ENCODE results near the gene RRH.
"Not testable (repeated sequence)": the region's sequence is repeated elsewhere in the genome, so short reads cannot be mapped to it uniquely, and the experiment has no call there.

RRH gene

DNA sequence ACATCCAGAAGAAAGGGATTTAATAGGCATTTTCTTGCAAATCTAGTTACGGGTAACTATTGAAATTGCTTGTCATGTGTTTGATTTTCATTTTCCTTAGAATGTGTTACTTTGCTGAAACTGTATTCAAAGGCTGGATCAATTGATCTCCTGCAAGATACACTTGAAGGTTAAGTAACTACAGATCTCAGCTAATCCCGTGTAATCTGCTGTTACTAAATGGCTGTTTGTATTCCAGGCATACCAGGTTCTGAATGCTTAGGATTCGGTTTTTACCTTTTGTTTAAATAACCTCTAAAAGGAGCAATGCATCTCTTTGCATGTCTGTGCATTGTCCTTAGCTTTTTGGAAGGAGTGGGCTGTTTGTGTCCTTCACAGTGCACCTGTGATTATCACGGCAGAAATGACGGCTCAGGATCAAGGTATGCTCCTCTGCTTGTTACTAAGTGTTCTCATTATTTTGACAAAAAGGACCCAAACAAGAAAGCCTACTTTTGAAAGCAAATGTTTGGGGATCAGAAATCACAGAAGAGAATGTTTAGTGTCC lies 20.2 kb downstream of the RRH start, which contains the start of gene LRIT3:
TSS of gene LRIT3 (plus strand) at position 212 of the 547 bp plus-strand sequence. CDS start at position 307, 95 bp downstream.
- DNase-seq, result no peak

DNA sequence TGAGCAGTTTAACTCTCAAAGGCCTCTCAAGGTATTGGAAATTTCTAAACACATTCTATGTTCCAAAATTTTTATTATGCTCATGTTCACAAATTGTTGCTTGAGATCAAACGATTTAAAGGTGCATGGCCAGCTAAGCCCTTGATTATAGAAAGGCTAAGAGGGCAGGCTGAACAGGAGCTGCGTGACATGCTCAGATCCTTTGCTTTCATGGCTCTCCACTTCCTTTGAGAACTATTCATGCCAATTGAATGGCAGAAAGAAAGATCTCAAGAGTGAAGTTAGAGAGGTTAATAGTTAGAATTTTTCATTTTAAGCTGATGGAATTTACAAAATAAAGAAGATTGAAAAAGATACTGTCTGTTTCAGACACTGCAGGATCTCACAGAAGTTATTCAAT lies 20.7 kb downstream of the RRH start:
- DNase-seq, result no peak

DNA sequence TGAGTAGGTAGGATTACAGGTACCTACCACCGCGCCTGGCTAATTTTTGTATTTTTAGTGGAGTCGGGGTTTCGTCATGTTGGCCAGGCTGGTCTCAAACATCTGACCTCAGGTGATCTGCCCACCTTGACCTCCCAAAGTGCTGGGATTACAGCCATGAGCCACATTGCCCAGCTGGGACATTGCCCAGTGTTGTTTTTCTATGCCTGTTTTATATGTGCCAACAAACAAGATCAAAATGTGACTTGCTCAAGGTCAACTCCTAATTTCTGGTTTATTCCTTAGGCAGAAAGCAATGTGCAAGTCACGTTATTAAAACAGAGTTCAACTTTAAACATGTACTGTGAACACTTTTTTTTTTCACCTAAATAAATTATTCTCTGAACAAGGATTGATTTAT lies 22.8 kb downstream of the RRH start:
- DNase-seq, result no peak

DNA sequence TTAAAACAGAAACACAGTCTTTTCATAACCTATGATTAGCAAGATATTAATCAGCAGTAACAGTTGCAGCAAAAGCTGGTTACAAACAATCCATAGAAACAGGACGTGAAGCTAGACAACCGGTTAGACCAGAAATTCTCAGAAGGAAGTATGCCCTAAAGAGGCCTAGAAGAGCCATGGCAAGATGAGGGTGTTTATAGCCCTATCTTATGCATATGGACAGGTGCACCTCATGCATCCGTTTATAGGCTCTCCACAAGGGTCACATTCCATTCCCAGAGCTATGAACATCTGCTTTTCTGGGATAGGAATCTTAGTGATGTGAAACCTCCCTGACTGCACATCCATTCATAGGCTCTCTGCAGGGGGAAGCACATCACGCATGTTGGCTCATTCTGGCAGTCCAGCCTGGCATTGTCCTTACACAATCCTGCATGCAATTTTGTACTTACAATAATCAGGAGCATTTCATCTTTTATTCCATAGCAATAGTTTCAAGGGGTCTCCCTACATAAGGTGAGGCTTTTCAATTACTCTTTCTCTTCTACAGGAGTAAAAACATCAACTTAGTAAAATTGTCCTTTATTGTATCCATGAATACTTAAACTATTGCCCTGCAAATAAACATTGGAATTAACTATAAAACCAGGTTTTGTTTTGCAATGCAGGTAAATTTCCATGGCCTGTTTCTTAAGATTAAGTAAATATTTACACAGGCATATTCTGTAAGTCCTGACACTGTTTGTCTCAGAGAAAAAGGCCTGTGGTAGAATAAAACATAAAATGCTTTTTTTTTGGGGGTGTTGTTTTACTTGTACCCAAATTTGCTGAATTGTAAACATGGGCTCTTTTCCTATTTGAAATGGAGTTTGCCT lies 31.9 kb downstream of the RRH start:
- DNase-seq, result not testable (repeated sequence)

DNA sequence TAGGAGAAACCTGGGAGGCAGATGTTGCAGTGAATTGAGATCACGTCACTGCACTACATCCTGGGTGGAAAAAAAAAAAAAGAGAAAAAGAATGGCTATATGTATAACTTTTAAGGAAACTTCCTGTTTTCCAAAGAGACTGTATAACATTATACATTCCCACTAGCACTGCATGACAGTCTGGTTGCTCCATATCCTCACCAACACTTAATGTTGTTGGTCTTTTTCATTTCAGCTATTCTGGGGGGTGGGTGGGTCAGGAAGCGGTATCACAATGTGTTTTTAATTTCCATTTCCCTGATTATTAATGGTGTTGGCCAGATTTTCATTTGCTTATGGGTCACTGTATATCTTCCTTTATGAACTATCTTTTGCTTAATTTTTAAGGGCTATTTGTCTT lies 33.5 kb downstream of the RRH start:
- DNase-seq, result no peak

DNA sequence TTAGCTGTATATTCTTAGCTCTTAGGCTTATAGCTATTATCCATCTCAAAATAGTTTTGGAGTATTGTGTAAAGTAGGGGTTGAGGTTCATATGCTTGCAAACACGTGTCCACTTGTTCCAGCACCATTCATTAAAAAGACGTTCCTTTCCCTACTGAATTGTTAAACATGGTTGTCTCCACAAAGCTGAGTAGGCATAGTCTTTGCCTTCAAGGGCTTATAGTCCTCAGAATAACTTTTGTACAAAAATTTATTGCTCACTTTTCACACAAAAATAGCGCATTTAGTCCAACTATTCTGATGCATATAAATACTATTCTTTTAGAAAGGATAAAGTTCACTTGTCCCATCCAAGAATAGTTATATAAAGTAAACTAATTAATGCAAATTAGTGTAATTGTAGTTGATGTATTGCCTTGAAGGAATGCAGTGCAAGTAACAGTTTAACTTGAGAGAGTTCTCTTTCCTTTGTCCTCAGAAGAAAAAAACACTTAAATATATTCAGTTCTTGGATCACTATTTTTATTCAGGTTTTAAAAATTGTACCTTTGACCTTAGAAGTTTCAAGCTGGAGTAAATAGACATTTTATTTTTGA lies 34.2 kb downstream of the RRH start:
- DNase-seq, result no peak

DNA sequence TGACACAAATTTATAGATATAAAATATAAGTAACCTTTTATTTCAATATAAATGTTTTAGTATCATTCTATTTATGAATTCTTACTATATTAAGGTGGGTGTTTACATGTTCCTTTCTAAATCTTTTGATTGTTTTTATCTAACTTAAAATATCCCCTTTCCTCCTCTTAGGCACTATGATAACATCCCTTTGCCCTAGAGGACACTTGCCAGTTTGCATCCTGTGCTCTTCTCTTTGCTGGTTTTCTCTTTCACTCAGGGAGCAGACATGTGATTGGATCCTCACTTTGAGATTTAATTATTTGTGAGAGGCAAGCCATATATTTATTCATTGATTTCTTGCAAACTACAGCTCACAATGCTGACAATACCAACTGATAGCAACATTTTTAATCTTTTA lies 36.4 kb downstream of the RRH start:
- no peak for DNase-seq

DNA sequence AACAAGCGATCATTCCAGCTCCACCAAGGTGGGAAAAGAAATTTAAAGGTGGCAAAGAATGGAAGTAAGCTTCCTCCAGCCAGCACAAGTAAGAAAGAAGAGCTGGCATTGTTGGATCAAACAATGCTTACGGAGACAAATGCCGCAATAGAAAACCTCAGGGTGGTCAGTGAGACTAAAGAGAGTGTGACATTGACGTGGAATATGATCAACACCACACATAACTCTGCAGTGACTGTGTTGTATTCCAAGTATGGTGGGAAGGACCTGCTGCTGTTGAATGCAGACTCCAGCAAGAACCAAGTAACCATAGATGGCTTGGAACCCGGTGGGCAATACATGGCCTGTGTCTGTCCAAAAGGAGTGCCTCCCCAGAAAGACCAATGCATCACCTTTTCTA lies 42.3 kb downstream of the RRH start:
- DNase-seq, result no peak

DNA sequence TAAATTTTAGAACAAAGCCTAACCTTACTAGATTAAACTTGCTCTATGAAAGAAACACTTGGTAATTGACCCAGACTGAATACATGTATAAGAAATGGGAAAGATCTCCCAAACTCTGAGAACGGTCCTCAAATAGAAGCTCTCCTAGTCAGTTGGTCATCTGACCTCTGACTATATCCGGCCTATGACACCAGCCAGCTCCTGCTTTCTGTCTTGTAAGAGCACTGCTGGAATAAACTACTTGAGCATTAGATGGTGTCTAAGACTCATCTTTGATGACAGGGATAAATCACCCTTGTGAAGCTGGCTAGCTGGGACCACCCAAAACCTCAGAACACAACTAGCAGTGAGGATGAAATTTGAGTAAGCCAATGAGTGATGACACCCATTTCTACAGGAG lies 44.3 kb downstream of the RRH start:
- DNase-seq, result no peak

DNA sequence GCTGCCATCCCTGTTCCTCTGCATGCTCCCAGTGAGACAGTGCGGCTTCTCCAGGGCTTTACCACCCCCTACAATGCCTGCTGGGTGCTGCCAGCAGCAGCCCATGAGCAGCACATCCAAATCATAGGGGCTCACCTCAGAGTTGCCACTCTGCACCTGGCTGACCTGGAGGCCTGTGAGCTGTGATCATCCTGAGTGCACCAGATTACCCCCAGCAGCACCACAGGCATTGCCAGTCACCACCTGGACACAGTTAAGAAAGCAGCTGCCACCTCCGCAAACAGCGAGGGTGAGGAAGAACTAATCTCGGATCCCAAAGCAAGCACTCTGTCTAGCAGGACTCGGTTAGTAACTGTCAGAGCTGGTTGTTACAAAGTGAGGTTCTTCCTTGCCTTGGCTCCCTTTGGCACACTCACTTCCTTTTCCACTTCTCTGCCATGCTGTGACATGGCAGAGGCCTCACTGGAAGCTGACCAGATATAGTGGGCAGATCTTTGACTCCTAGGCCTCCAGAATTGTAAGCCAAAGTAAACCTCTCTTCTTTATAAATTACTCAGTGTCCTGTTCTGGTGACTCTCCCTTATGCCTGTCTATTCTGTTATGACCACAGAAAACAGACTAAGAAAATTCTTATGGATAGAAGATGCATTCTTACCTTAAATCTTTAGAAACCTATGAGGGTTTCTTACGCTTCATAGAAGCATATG lies 45.3 kb downstream of the RRH start:
- DNase-seq, result no peak

DNA sequence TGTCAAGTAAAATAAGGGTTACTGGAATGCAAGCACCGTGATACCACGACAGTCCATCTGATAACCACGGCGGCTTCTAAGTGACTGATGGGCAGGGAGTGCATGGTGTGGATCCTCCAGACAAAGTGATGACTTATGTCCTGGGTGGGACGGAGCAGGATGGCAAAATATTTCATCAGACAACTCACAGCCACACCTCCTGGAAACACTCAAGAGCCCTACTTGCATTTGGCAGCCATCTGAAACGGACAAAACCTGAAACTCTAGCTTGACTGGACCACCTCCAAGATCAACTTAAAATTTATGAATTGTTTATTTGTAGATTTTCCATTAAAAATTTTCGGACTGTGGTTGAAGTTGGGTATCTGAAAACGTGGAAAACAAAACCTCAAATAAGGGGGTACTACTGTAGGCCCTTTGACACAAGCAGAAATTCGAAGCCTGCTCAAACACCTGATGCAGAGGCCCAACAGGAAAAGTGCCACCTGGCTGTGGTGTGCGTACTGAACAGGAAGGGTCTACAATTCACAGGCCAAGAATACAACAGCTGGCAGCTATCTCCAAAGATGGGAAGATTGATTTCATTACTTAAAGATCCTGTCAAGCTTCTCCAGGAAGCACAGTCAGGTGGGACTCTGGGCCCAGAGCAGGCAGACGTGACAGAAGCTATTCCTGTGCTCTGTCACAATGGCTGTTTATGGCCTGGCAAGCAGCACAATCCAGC lies 46.2 kb downstream of the RRH start:
- DNase-seq, result peak; percentile 26

DNA sequence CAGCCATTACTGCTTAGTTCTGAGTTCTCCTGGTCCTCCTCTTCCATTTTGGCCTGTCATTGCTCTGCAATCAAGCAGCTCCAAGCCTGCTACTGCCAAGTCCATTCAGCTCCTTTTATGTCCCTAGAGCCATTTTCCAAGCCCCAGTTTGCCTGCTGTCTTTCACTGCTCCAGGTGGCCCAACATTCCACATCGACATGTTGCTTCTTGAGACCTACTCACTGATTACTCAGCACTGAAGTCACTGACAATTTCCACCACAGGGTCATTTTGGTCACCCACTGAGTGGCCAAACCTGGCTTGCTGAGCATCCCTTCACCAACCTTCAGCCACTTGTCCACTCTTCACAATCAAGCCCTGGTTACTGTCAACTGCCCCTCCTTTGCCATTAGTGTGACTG lies 47.3 kb downstream of the RRH start:
- DNase-seq, result no peak

DNA sequence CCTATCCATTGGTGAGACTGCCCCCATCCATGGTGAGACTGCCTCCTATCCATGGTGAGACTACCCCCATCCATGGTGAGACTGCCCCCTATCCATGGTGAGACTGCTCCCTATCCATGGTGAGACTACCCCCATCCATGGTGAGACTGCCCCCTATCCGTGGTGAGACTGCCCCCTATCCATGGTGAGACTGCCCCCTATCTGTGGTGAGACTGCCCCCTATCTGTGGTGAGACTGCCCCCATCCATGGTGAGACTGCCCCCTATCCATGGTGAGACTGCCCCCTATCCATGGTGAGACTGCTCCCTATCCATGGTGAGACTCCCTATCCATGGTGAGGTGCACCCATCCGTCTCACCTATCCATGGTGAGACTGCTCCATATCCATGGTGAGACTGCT lies 47.8 kb downstream of the RRH start:
- DNase-seq, result not testable (repeated sequence)

DNA sequence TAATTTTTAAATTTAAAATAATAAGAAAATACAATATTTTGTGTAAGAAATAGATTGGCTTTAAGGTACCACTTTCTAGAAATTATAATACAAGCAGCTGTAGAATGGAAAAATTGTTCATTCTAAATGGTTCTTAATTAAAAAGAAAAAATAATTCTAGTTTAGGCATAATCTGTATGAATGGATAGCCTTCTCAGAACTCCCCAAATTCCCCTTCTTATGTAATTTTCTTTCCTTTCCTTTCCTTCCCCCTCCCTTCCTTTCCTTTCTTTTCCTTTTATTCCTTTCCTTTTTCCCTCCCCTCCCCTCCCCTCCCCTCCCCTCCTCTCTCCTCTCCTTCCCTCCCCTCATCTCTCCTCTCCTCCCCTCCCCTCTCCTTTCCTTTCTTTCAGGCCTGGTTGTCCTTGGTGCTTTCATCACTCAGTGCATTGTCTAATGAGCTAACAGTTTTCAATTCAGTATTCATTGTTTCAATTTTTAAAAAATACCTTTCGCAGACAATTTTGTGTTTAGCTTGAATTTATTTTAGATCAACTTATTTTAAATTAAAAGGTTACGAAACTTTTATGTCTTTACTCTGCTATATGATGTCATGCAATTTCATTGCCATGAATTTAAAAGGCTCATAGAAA lies 49.0 kb downstream of the RRH start:
- no peak for DNase-seq

DNA sequence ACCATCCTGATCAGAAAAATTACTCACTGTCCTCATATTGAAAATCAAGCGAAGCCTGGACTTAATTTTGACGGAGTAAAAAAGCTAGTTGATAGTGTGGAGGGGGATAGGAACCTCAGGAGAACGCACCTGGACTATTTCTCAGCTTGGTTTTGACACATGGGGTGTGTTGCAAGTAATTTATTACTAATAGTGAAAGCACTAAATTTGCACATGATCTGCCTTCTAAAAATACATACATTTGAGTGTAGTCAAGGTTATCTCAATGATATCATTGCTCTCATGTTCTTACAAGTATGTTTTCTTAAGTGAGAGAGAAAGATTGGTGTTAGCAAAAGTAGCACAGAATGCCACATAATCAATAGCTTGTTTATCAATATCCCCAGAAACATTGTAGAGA lies 49.6 kb downstream of the RRH start:
- DNase-seq, result no peak

DNA sequence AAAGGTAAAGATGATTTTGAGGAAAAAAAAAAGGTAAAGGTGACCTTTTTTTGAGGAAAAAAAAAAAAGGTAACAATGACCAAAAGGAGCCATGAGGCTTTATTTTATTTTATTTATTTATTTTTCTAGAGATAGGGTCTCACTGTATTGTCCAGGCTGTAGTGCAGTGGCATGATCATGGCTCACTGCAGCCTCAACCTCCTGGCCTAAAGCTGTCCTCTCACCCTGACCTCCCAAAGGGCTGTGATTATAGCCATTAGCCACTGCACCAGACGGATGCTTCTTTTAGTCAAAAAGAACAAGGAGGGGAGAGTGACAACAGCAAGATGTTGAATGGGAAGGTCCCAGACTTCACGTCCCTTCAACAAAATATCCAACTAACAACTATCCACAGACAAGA lies 50.6 kb downstream of the RRH start:
- no peak for DNase-seq

DNA sequence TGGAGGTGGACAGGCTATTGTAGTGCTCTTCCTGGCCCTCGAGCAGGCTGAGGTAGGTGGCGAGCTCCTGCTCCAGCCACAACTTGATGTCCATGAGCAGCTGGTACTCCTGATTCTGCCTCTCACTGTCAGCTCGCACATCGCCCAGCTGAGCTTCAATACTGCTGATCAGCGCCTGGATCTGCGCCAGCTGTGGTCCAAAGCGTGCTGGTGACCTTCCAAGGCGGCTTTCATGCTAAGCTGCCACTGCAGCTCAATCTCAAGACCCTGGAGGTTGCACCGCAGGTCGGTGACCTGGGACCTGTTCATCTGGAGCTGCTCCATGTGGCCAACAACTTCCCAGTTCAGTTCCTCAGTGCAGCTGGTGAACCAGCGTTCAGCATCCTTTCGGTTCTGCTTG lies 51.3 kb downstream of the RRH start:
- DNase-seq, result no peak

DNA sequence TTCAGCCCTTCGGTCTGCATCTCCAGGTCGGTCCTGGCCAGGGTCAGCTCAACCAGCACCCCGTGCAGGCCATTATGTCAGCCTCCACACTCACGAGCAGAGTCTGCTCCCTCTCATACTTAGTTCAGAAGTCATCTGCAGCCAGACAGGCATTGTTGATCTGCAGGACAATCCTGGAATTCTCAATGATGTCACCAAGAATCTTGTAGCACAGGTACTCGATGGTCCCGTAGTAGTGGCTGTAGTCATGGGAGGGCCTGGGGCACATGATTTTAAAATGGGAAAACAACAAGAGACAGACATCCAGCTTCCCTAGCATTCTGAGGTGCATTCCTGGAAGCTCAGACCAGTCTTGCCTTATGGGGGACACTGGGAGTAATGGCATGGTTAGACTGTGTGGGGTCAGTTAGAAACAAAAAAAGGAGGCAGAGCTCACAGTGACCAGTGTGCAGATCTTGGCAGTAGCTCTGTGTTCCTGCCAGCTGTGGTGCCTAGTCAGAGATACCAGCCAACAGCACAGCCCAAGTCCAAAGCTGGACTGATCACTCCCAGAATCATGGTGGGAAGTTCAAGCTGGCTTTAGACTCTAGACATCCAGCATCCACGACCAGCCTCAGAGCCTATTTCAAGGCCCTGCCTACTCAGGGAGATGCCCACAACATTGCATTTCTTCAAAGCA lies 52.0 kb downstream of the RRH start:
- DNase-seq, result no peak

DNA sequence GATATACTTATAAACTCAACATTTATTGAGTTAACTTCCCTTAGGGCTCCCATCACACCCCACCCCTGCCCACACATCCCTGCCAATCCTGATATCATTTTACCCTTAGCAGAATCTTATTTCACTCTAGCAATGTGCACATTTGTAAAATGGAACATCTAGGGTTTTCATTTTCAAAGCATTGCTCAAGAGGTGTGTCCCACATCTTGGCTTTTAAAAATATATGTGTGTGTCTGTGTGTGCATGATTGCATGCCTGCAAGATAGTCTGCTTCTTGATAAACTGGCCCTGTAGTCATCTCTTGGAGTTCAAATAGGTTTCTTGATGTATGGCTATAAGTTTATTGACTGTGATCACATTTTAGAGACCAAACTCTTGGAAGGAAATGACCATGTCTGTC lies 58.5 kb downstream of the RRH start:
- DNase-seq, result no peak

DNA sequence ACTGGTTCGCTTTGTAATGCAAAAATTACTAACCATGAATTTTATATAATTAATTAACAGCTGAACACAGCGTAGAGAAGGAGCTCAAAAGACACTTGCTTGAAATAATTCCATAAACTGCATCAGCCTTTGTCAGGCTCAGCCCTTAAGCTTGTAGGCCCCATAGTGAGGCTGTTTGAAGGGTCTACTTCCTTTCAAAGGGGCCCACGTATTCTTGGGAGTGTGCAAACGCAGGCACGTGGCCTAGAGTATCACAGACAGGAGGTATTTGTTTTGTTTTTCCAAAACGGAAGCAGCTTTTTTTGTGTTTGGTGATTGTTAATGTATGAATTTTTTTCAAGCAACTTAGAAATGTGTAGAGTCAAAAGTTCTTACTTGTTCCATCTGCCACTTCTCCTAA lies 59.3 kb downstream of the RRH start:
- no peak for DNase-seq

DNA sequence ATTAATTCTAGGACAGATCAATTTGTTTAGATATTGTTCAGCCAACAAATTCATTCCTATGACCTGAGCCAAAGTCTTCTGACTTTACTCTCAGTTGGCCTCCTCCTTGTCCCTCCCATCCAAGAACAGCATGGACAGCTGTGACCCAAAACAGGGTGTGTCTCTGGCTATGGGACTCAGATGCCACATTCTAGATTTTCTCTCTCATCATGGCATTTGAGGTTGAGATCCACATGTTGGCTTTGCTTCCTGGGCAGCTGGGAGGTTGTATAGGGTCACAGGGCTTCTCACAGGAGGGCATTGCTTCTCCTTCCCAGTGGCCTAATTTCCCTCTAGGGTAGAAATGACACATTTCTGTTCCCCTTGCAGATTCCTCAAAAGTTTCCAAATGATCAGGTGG lies 62.3 kb downstream of the RRH start:
- DNase-seq, result no peak
